Right lobe of liver (tissue), 4 donors: ENCODE measurements around the gene LRMDA.

Experiments
- CTCF ChIP-seq, 4 donors: fragments of 200-600 bp in 3 of 4; fragments of 450-650 bp in 1 of 4; IDR thresholded peaks; one replicate each; pipeline versions ENCODE4 v1.5.1 to v1.8.0; 2016 to 2022; ENCODE audit warnings: antibody characterized with exemption in 4 of 4, mild to moderate bottlenecking in 2 of 4
- POLR2A ChIP-seq: fragments of 450-650 bp; IDR thresholded peaks from one replicate; pipeline ENCODE4 v1.6.1; 2017; ENCODE audit warnings: antibody characterized with exemption, mild to moderate bottlenecking
- donor health status: DM: no; HTN: no; CAD: no.
- donor health status: DM: no; HTN: no; CAD: no.
- donor health status: DM: no; HTN: yes; CAD: no.

- TF ChIP-seq CTCF (IDR thresholded peaks at IDR 0.05) (no peak), POLR2A (no peak)
Measured at GRCh38 chr10:75864717-75865116, 433.3 kb downstream of the LRMDA start.
